ENCODE measurements around the gene UCP3.

GRCh38 chr11:74009230-74009547 is 304 bp upstream of the UCP3 start:
- TF ChIP-seq CTCF (conservative IDR thresholded peaks at IDR 0.05; ENCODE audit: low read length) (no peak), EZH2phosphoT487 (IDR thresholded peaks at IDR 0.05; ENCODE audit: borderline replicate concordance, low read depth, low read length) (no peak)
